ENCODE data around the gene MRPL34. TPM values are rescaled to one million over a fixed set of nuclear protein-coding genes. Genes with fewer than 3 reads are reported as not detected.

MRPL34 gene
- total RNA-seq, 1 donor from 2014 or later = 84.9 TPM

- DNase-seq (no peak), ATAC-seq (no peak)
- Histone ChIP-seq H3K36me3 (no peaks in the 10 kb centered on the region), H3K4me1 (peaks cover 18% of the 10 kb centered on the region), H3K27ac (no peak overlapping the region), H3K9me3 (no peaks in the 10 kb centered on the region), H3K4me3 (no peak overlapping the region), H3K27me3 (no peaks in the 10 kb centered on the region)
- intact Hi-C loops (cut with DNase I) = no loop called here
- TF ChIP-seq, protein P1, sequence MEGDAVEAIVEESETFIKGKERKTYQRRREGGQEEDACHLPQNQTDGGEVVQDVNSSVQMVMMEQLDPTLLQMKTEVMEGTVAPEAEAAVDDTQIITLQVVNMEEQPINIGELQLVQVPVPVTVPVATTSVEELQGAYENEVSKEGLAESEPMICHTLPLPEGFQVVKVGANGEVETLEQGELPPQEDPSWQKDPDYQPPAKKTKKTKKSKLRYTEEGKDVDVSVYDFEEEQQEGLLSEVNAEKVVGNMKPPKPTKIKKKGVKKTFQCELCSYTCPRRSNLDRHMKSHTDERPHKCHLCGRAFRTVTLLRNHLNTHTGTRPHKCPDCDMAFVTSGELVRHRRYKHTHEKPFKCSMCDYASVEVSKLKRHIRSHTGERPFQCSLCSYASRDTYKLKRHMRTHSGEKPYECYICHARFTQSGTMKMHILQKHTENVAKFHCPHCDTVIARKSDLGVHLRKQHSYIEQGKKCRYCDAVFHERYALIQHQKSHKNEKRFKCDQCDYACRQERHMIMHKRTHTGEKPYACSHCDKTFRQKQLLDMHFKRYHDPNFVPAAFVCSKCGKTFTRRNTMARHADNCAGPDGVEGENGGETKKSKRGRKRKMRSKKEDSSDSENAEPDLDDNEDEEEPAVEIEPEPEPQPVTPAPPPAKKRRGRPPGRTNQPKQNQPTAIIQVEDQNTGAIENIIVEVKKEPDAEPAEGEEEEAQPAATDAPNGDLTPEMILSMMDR (IDR thresholded peaks at IDR 0.05) = no peak
These were observed 24.8 kb downstream of the MRPL34 start for GRCh38 chr19:17330262-17331044.

- Histone ChIP-seq H3K4me1 (peaks cover 21% of the 10 kb centered on the region), H3K36me3 (no peaks in the 10 kb centered on the region), H3K27ac (no peak overlapping the region), H3K9me3 (no peaks in the 10 kb centered on the region), H3K27me3 (no peaks in the 10 kb centered on the region), H3K4me3 (no peak overlapping the region)
- no peak for ATAC-seq
- TF ChIP-seq, protein P1 (IDR thresholded peaks at IDR 0.05) = no peak
- no peak for DNase-seq
- intact Hi-C loops (cut with DNase I) = no loop called here
These were observed 25.4 kb downstream of the MRPL34 start for GRCh38 chr19:17331045-17331558.

DNA sequence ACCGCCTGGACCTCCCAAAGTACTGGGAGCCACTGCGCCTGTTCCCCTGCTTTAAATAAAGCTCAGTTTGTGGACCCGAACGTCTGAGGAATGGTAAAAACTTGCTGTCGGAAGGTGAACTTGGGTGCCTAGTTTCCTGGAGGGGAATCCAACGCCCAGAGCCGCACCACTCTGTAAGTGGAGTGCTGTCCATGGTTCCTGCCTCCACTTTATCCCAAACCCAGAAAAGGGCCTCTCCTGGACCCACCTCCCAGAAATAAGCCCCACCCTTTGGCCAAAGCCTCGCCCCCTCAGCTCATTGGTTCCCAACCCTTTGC, 26.6 kb downstream of the MRPL34 start:
- peaks cover 21% of the 10 kb centered on the region for H3K4me1 ChIP-seq
- TF ChIP-seq, protein P1 (IDR thresholded peaks at IDR 0.05) = no peak
- DNase-seq (no peak), ATAC-seq (no peak)
- no peak overlapping the region for H3K27ac ChIP-seq
- H3K36me3 ChIP-seq = no peaks in the 10 kb centered on the region
- H3K4me3 ChIP-seq = no peak overlapping the region
- intact Hi-C loops (cut with DNase I) = no loop called here
- H3K27me3 ChIP-seq = no peaks in the 10 kb centered on the region
- no peaks in the 10 kb centered on the region for H3K9me3 ChIP-seq

DNA sequence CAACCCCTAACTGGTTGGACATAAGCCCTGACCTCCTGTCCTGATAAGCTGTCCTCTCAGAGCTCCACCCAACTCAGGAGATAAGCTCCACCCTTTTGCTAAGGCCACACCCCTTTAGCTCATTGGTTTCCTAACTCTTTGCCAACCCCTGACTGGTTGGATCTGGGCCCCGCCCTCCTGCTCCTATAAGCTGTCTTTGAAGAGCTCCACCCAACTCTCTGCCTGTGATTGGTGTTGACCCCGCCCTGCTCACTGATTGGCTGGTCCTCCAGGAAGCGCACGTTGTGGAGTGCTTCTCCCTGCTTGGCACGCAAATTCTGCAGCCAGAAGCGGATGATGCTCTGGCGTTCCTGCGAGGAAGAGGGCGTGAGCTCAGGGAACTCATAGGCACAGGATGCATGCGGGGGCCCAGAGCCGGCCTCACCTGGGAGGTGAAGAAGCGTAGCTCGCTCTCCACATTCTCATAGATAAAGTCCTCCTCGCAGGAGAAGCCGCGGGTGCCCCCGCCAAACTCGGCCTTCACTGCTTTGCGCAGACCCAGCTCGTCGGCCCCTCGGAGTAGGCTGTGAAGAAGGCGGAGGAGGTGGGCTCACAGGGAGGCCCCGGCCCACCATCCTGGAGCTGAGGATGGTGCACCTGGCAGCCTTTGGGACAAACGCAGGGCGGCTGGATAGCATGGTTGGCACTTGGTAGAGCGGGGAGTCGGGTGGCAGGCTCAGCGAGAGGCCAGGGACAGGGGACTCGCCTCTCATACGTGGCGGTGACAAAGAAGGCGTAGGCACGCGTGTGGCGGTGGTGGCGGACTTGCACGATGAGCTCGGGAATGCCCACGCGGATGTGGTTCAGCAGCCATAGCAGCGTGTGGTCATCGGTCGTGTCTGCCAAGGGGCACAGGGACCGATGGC, 27.3 kb downstream of the MRPL34 start:
- Histone ChIP-seq H3K27me3 (no peaks in the 10 kb centered on the region), H3K27ac (no peak overlapping the region), H3K4me3 (no peak overlapping the region), H3K4me1 (peaks cover 23% of the 10 kb centered on the region), H3K9me3 (no peaks in the 10 kb centered on the region), H3K36me3 (no peaks in the 10 kb centered on the region)
- TF ChIP-seq, protein P1 (IDR thresholded peaks at IDR 0.05) = no peak
- intact Hi-C loops (cut with DNase I) = no loop called here
- no peak for DNase-seq
- no peak for ATAC-seq

GRCh38 chr19:17333611-17334413, 28.1 kb downstream of the MRPL34 start:
- peak; percentile 0 for ATAC-seq
- Histone ChIP-seq H3K9me3 (no peaks in the 10 kb centered on the region), H3K4me1 (peaks cover 30% of the 10 kb centered on the region), H3K27me3 (no peaks in the 10 kb centered on the region), H3K4me3 (peak overlapping the region; percentile 78), H3K27ac (peak overlapping the region; percentile 68), H3K36me3 (no peaks in the 10 kb centered on the region)
- TF ChIP-seq, protein P1 (IDR thresholded peaks at IDR 0.05) = no peak
- intact Hi-C loops (cut with DNase I) = no loop called here
- no peak for DNase-seq
